Measurements from ENCODE around the gene PPP2R5D. TPM values are rescaled to one million over a fixed set of nuclear protein-coding genes. Genes with fewer than 3 reads are reported as not detected.

The PPP2R5D gene
- total and polyA plus RNA-seq, 12 donors: 23.9 to 47.1 (median 31.8) TPM

GRCh38 chr6:42937548-42938427 lies 46.6 kb upstream of the PPP2R5D start:
- WGBS, 2 donors: 90 to 96% methylated on average over 13 of the region's 13 CpGs
- H3K27ac ChIP-seq: no peak overlapping the region
- H3K4me3 ChIP-seq: no peak overlapping the region
- TF ChIP-seq CTCF (IDR thresholded peaks at IDR 0.05): no peak
- no peaks in the 10 kb centered on the region for H3K27me3 ChIP-seq
- DNase-seq (no peak), ATAC-seq (no peak)
- peaks cover 0 to 22% (median 0%) of the 10 kb centered on the region in 9 donors for H3K4me1 ChIP-seq
- H3K36me3 ChIP-seq: peaks cover 0 to 92% (median 34%) of the 10 kb centered on the region in 9 donors
- intact Hi-C loops (cut with DNase I): no loop called here
- no peaks in the 10 kb centered on the region for H3K9me3 ChIP-seq

- H3K4me1 ChIP-seq: peaks cover 0 to 16% (median 0%) of the 10 kb centered on the region in 9 donors
- no peak for DNase-seq
- TF ChIP-seq CTCF (IDR thresholded peaks at IDR 0.05): no peak
- no peak overlapping the region for H3K4me3 ChIP-seq
- peaks cover 0 to 98% (median 34%) of the 10 kb centered on the region in 9 donors for H3K36me3 ChIP-seq
- 89 to 93% methylated on average over 5 of the region's 5 CpGs for WGBS, 2 donors
- no peaks in the 10 kb centered on the region for H3K27me3 ChIP-seq
- peak in 1 of 8 donors; percentile 18 for ATAC-seq
- intact Hi-C loops (cut with DNase I): no loop called here
- no peak overlapping the region for H3K27ac ChIP-seq
- H3K9me3 ChIP-seq: no peaks in the 10 kb centered on the region
These were observed 46.0 kb upstream of the PPP2R5D start for GRCh38 chr6:42938428-42938796.

GRCh38 chr6:42938987-42939809 lies 45.2 kb upstream of the PPP2R5D start:
- intact Hi-C loops (cut with DNase I): no loop called here
- TF ChIP-seq CTCF (IDR thresholded peaks at IDR 0.05): no peak
- ATAC-seq: peak in 5 of 8 donors; percentile 19 to 46 (median 38)
- Histone ChIP-seq H3K27ac (no peak overlapping the region), H3K9me3 (no peaks in the 10 kb centered on the region), H3K27me3 (no peaks in the 10 kb centered on the region), H3K4me1 (peaks cover 0 to 8% (median 0%) of the 10 kb centered on the region in 9 donors), H3K4me3 (no peak overlapping the region), H3K36me3 (peaks cover 0 to 100% (median 34%) of the 10 kb centered on the region in 9 donors)
- no peak for DNase-seq
- 79 to 86% methylated on average over 9 of the region's 9 CpGs for WGBS, 2 donors

- Histone ChIP-seq H3K36me3 (peaks cover 0 to 100% (median 30%) of the 10 kb centered on the region in 9 donors), H3K9me3 (no peaks in the 10 kb centered on the region), H3K27ac (no peak overlapping the region), H3K4me1 (peaks cover 0 to 4% (median 0%) of the 10 kb centered on the region in 9 donors), H3K27me3 (no peaks in the 10 kb centered on the region), H3K4me3 (no peak overlapping the region)
- no peak for TF ChIP-seq CTCF (IDR thresholded peaks at IDR 0.05)
- intact Hi-C loops (cut with DNase I): no loop called here
- ATAC-seq: peak in 2 of 8 donors; percentile 25 to 26
- no peak for DNase-seq
- WGBS, 2 donors: 65 to 70% methylated on average over 4 of the region's 4 CpGs
These were observed 44.6 kb upstream of the PPP2R5D start for GRCh38 chr6:42939810-42940167.

All from heart right ventricle (tissue), 16 donors.